ENCODE measurements around the gene PTPRK. TPM values are rescaled to one million over a fixed set of nuclear protein-coding genes. Genes with fewer than 3 reads are reported as not detected.

PTPRK gene
- total and polyA plus RNA-seq, 9 of the 15 experiments (the other 6 are each of a cell fraction or from before 2014, with no cell fraction given) = 0.04 to 0.51 TPM; not detected in 7

DNA sequence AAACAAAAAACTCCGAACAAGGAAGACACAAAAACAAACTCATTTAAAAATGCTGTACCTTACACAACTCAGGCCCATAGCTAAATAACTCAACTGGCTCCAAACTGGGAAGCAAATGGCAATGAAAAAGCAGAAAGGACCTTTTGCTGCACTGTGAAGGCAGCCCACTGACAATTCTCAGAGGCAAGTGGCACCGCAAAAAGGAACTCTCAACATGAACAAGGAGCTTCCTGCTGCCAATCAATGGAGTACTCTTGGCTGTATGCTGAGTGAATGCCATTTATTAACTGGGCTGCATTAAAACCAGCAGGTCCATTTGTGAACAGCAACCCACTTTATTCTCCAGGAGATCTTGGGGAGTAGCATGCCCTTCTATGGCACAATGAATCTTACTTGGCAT is 209.9 kb downstream of the PTPRK start:
- no TSS peak for BruUV-seq (replicated peaks)
- TF ChIP-seq MTA3 (IDR thresholded peaks at IDR 0.05; ENCODE audit: borderline replicate concordance) = no peak
- no peak for TF ChIP-seq PHF21A (IDR thresholded peaks at IDR 0.05; ENCODE audit: borderline replicate concordance, low read depth)
- TF ChIP-seq, protein P1, sequence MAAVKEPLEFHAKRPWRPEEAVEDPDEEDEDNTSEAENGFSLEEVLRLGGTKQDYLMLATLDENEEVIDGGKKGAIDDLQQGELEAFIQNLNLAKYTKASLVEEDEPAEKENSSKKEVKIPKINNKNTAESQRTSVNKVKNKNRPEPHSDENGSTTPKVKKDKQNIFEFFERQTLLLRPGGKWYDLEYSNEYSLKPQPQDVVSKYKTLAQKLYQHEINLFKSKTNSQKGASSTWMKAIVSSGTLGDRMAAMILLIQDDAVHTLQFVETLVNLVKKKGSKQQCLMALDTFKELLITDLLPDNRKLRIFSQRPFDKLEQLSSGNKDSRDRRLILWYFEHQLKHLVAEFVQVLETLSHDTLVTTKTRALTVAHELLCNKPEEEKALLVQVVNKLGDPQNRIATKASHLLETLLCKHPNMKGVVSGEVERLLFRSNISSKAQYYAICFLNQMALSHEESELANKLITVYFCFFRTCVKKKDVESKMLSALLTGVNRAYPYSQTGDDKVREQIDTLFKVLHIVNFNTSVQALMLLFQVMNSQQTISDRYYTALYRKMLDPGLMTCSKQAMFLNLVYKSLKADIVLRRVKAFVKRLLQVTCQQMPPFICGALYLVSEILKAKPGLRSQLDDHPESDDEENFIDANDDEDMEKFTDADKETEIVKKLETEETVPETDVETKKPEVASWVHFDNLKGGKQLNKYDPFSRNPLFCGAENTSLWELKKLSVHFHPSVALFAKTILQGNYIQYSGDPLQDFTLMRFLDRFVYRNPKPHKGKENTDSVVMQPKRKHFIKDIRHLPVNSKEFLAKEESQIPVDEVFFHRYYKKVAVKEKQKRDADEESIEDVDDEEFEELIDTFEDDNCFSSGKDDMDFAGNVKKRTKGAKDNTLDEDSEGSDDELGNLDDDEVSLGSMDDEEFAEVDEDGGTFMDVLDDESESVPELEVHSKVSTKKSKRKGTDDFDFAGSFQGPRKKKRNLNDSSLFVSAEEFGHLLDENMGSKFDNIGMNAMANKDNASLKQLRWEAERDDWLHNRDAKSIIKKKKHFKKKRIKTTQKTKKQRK (IDR thresholded peaks at IDR 0.05; ENCODE audit: borderline replicate concordance, low read depth, low read length) = no peak
- TF ChIP-seq SREBF1 (IDR thresholded peaks at IDR 0.05; ENCODE audit: borderline replicate concordance, low read depth, low read length) = no peak
- no peak for TF ChIP-seq ZNF23 (CRISPR knock-in tag; IDR thresholded peaks at IDR 0.05)
- no peak for TF ChIP-seq ZNF57 (CRISPR knock-in tag; IDR thresholded peaks at IDR 0.05)
- no peak for TF ChIP-seq TFAM (CRISPR knock-in tag; conservative IDR thresholded peaks at IDR 0.05)
- TF ChIP-seq ZNF175 (CRISPR knock-in tag; IDR thresholded peaks at IDR 0.05; ENCODE audit: low read depth) = no peak
- TF ChIP-seq TCF3 (CRISPR knock-in tag; IDR thresholded peaks at IDR 0.05) = no peak
- TF ChIP-seq, protein P2, sequence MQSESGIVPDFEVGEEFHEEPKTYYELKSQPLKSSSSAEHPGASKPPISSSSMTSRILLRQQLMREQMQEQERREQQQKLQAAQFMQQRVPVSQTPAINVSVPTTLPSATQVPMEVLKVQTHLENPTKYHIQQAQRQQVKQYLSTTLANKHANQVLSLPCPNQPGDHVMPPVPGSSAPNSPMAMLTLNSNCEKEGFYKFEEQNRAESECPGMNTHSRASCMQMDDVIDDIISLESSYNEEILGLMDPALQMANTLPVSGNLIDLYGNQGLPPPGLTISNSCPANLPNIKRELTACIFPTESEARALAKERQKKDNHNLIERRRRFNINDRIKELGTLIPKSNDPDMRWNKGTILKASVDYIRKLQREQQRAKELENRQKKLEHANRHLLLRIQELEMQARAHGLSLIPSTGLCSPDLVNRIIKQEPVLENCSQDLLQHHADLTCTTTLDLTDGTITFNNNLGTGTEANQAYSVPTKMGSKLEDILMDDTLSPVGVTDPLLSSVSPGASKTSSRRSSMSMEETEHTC (IDR thresholded peaks at IDR 0.05) = no peak
- TF ChIP-seq SMAD3 (CRISPR knock-in tag; conservative IDR thresholded peaks at IDR 0.05) = no peak

More for the DNA sequence above, 209.9 kb downstream of the PTPRK start:
- Histone ChIP-seq H3K9ac (ENCODE audit: insufficient read depth in 1 of 2, low read depth in 2 of 2, low read length in 2 of 2) (no peak overlapping the region), H3K36me3 (ENCODE audit: control insufficient read depth, insufficient read depth, low read length) (no peaks in the 10 kb centered on the region), H3K27ac (ENCODE audit: extremely low read depth, low read depth, low read length) (no peak overlapping the region), H3K9me1 (ENCODE audit: control insufficient read depth, insufficient read depth, low read length) (no peaks in the 10 kb centered on the region), H4K20me1 (replicated peaks; ENCODE audit: control insufficient read depth, insufficient read depth, low read length) (no peaks in the 10 kb centered on the region), H2AFZ (ENCODE audit: low read depth, low read length) (no peak overlapping the region), H3K4me3 (no peak overlapping the region), H3K79me2 (ENCODE audit: control insufficient read depth, insufficient read depth, low read length) (no peaks in the 10 kb centered on the region), H3K27me3 (ENCODE audit: control insufficient read depth in 2 of 2, insufficient read depth in 2 of 2, low read length in 2 of 2) (no peaks in the 10 kb centered on the region), H3K4me1 (replicated peaks in 1 of 2; ENCODE audit: control insufficient read depth in 2 of 2, insufficient read depth in 2 of 2, low read length in 2 of 2) (no peaks in the 10 kb centered on the region), H3K4me2 (ENCODE audit: insufficient read depth, low read length) (no peak overlapping the region), H3K9me3 (replicated peaks; ENCODE audit: control insufficient read depth, insufficient read depth, low read depth, low read length) (0 out of 2 replicates have a peak, but pooled peaks cover 3% of the 10 kb centered on the region)
- DNase-seq (ENCODE audit: extremely low read depth in 1 of 4, low spot score in 3 of 4) (no peak), ATAC-seq (no peak), FAIRE-seq (no peak)
- CTCF ChIA-PET (ENCODE audit: low intra/inter-chr PET ratio) = no interaction called here
- in situ Hi-C loops (cut with MboI) (no loop called here), intact Hi-C loops (cut with micrococcal nuclease) (no loop called here)
- POLR2A ChIA-PET = no interaction called here
- 0% methylated on average over 2 of the region's 2 CpGs for WGBS (ENCODE audit: insufficient coverage, low coverage, missing lambda C conversion rate)

All from K562 (cell line).